SK-N-SH (cell line): ENCODE results near the gene CMTM2.

ENCODE experiments used
- CHD2 ChIP-seq: fragments of 150-350 bp; IDR thresholded peaks from 2 replicates; pipeline ENCODE4 v1.6.1; 2018; ENCODE audit warnings: low read length; ENCODE audit not compliant: partially characterized antibody
- GATA2 ChIP-seq: sonication (generic); formaldehyde crosslinking; IDR thresholded peaks from 2 replicates; pipeline ENCODE4 v1.5.0; 2020; ENCODE audit warnings: mild to moderate bottlenecking, missing genetic modification reagents
- POLR2AphosphoS5 ChIP-seq: IDR thresholded peaks from 2 replicates; pipeline ENCODE4 v1.6.1; 2012; ENCODE audit warnings: low read depth, low read length
- YY1 ChIP-seq: IDR thresholded peaks from 2 replicates; pipeline ENCODE4 v1.4.0; 2012; ENCODE audit warnings: low read depth, mild to moderate bottlenecking
- TF ChIP-seq, protein P1 (sequence below): fragments of 200-600 bp; sonication (generic); IDR thresholded peaks from 2 replicates; pipeline ENCODE4 v1.6.1; 2017; ENCODE audit warnings: antibody characterized with exemption, mild to moderate bottlenecking, moderate library complexity
- TF ChIP-seq, protein P2 (sequence below): IDR thresholded peaks from 2 replicates; pipeline ENCODE4 v1.6.1; 2012; ENCODE audit warnings: mild to moderate bottlenecking, low read depth, low read length, moderate library complexity
- TF ChIP-seq, protein P3 (sequence below): IDR thresholded peaks from 2 replicates; pipeline ENCODE4 v1.4.0; 2012; ENCODE audit warnings: low read depth
- TF ChIP-seq, protein P4 (sequence below): IDR thresholded peaks from 2 replicates; pipeline ENCODE4 v1.4.0; 2012; ENCODE audit warnings: low read depth, borderline replicate concordance

DNA sequence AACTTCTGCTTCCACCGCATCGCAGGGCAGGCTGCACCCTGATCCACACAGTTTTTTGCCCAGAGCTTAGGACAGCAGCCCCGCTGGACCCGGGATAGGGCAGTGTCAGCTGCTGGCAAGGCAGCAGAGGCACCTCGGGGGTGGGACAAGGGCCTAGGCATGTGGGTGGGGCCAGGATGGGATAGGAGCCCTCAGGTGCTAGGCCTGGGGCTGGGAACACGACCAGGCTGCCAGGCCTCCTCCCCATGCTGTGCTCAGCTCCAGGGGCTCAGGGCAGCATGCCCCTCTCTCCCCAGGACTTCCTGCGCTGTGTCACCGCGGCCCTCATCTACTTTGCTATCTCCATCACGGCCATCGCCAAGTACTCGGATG is 29.9 kb downstream of the CMTM2 start:
- TF ChIP-seq, protein P1, sequence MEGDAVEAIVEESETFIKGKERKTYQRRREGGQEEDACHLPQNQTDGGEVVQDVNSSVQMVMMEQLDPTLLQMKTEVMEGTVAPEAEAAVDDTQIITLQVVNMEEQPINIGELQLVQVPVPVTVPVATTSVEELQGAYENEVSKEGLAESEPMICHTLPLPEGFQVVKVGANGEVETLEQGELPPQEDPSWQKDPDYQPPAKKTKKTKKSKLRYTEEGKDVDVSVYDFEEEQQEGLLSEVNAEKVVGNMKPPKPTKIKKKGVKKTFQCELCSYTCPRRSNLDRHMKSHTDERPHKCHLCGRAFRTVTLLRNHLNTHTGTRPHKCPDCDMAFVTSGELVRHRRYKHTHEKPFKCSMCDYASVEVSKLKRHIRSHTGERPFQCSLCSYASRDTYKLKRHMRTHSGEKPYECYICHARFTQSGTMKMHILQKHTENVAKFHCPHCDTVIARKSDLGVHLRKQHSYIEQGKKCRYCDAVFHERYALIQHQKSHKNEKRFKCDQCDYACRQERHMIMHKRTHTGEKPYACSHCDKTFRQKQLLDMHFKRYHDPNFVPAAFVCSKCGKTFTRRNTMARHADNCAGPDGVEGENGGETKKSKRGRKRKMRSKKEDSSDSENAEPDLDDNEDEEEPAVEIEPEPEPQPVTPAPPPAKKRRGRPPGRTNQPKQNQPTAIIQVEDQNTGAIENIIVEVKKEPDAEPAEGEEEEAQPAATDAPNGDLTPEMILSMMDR: no peak
- TF ChIP-seq POLR2AphosphoS5 (no peak), YY1 (no peak), GATA2 (CRISPR knock-in tag) (no peak), CHD2 (no peak)
- TF ChIP-seq, protein P2, sequence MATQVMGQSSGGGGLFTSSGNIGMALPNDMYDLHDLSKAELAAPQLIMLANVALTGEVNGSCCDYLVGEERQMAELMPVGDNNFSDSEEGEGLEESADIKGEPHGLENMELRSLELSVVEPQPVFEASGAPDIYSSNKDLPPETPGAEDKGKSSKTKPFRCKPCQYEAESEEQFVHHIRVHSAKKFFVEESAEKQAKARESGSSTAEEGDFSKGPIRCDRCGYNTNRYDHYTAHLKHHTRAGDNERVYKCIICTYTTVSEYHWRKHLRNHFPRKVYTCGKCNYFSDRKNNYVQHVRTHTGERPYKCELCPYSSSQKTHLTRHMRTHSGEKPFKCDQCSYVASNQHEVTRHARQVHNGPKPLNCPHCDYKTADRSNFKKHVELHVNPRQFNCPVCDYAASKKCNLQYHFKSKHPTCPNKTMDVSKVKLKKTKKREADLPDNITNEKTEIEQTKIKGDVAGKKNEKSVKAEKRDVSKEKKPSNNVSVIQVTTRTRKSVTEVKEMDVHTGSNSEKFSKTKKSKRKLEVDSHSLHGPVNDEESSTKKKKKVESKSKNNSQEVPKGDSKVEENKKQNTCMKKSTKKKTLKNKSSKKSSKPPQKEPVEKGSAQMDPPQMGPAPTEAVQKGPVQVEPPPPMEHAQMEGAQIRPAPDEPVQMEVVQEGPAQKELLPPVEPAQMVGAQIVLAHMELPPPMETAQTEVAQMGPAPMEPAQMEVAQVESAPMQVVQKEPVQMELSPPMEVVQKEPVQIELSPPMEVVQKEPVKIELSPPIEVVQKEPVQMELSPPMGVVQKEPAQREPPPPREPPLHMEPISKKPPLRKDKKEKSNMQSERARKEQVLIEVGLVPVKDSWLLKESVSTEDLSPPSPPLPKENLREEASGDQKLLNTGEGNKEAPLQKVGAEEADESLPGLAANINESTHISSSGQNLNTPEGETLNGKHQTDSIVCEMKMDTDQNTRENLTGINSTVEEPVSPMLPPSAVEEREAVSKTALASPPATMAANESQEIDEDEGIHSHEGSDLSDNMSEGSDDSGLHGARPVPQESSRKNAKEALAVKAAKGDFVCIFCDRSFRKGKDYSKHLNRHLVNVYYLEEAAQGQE: no peak
- TF ChIP-seq, protein P3, sequence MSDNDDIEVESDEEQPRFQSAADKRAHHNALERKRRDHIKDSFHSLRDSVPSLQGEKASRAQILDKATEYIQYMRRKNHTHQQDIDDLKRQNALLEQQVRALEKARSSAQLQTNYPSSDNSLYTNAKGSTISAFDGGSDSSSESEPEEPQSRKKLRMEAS: no peak
- TF ChIP-seq, protein P4, sequence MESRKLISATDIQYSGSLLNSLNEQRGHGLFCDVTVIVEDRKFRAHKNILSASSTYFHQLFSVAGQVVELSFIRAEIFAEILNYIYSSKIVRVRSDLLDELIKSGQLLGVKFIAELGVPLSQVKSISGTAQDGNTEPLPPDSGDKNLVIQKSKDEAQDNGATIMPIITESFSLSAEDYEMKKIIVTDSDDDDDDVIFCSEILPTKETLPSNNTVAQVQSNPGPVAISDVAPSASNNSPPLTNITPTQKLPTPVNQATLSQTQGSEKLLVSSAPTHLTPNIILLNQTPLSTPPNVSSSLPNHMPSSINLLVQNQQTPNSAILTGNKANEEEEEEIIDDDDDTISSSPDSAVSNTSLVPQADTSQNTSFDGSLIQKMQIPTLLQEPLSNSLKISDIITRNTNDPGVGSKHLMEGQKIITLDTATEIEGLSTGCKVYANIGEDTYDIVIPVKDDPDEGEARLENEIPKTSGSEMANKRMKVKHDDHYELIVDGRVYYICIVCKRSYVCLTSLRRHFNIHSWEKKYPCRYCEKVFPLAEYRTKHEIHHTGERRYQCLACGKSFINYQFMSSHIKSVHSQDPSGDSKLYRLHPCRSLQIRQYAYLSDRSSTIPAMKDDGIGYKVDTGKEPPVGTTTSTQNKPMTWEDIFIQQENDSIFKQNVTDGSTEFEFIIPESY: no peak
